Ovary (tissue), 9 donors: ENCODE measurements around the gene C15orf62. TPM values are rescaled to one million over a fixed set of nuclear protein-coding genes. Genes with fewer than 3 reads are reported as not detected.

Source experiments
- DNase-seq, 5 donors: peaks; one replicate each; pipeline ENCODE4 v3.0.0-alpha.2; 2019 to 2020
- H3K27ac ChIP-seq, 2 donors: fragments of 200-600 bp; one replicate each; pipeline versions ENCODE4 v1.5.1 to v1.8.0; 2019 to 2022
- H3K27me3 ChIP-seq: fragments of 200-600 bp; one replicate; pipeline ENCODE4 v1.8.0; 2022
- H3K36me3 ChIP-seq: fragments of 200-600 bp; sonication (generic); one replicate; pipeline ENCODE4 v1.5.1; 2019
- H3K4me1 ChIP-seq: one replicate; pipeline ENCODE4 v1.8.1; 2013; ENCODE audit warnings: mild to moderate bottlenecking, moderate library complexity; ENCODE audit not compliant: insufficient read depth
- H3K4me3 ChIP-seq: fragments of 200-600 bp; sonication (generic); one replicate; pipeline ENCODE4 v1.5.1; 2017
- H3K9me3 ChIP-seq, 2 donors: fragments of 200-600 bp in 1 of 2; sonication (generic) in 1 of 2; one replicate each; pipeline versions ENCODE4 v1.5.1 to v1.8.1; 2013 to 2019; ENCODE audit warnings: mild to moderate bottlenecking in 1 of 2, moderate library complexity in 1 of 2
- EP300 ChIP-seq: sonication (generic); formaldehyde crosslinking; IDR thresholded peaks from one replicate; pipeline ENCODE4 v1.6.1; 2017; ENCODE audit warnings: antibody characterized with exemption
- POLR2A ChIP-seq: fragments of 450-650 bp; IDR thresholded peaks from one replicate; pipeline ENCODE4 v1.6.1; 2017; ENCODE audit warnings: antibody characterized with exemption, mild to moderate bottlenecking, moderate library complexity
- WGBS, 3 donors: extraction: QIAGEN DNeasy Blood & Tissue Kit in 1 of 3; methylation state at CpG; one replicate each; pipeline versions ENCODE4 v1.1.5 to v1.1.7; 2013 to 2017; 5-methylcytosine and 5-hydroxymethylcytosine counted together
- intact Hi-C, 4 donors: fragments of 100-400 bp; cut with DNase I; formaldehyde crosslinking; loops; one replicate each; pipeline versions ENCODE4 v1.11.0 to v1.15.1; 2022 to 2023
- polyA plus RNA-seq, 2 donors: library from polyadenylated mRNA; stranded (reverse); fragments of 200-250 nt in 1 of 2; fragments of 350-450 nt in 1 of 2; fragmentation: Illumina TruSeq in 1 of 2; extraction: RNeasy Lipid Tissue Mini Kit (QIAGEN cat#74804) in 1 of 2; gene quantifications; one replicate each; pipeline ENCODE4 v1.2.3, GENCODE V29; 2013 to 2014
- total RNA-seq, 7 donors: library from RNA; depleted of rRNA in 2 of 7; stranded (reverse); fragments of >200 nt in 2 of 7; fragmentation: NEBNext Ultra II Directional in 3 of 7; extraction: Animal tissue kit (Norgen Biotek cat#: 25700) in 3 of 7; gene quantifications; one replicate each; pipeline versions ENCODE4 v1.1.0 to v1.2.4, GENCODE V29; 2016 to 2023
- TF ChIP-seq, protein P1 (sequence below), 3 donors: fragments of 450-650 bp in 2 of 3; fragments of 200-600 bp in 1 of 3; IDR thresholded peaks; one replicate each; pipeline versions ENCODE4 v1.5.1 to v1.8.0; 2016 to 2022; ENCODE audit warnings: antibody characterized with exemption in 3 of 3, mild to moderate bottlenecking in 1 of 3
- donor health status: DM: no; HTN: no; CAD: no; lungs with moderate emphysema.
- donor health status: DM: no; HTN: no; CAD: no.
- donor health status: Bipolar disorder and iron deficiency.
- donor health status: DM: yes; HTN: yes; CAD: no.
- donor health status: DM: no; HTN: no; CAD: no.
- donor health status: DM: yes; HTN: yes; CAD: no.

The C15orf62 gene
- total and polyA plus RNA-seq, 9 donors = 0.33 to 1.2 (median 0.67) TPM

DNA sequence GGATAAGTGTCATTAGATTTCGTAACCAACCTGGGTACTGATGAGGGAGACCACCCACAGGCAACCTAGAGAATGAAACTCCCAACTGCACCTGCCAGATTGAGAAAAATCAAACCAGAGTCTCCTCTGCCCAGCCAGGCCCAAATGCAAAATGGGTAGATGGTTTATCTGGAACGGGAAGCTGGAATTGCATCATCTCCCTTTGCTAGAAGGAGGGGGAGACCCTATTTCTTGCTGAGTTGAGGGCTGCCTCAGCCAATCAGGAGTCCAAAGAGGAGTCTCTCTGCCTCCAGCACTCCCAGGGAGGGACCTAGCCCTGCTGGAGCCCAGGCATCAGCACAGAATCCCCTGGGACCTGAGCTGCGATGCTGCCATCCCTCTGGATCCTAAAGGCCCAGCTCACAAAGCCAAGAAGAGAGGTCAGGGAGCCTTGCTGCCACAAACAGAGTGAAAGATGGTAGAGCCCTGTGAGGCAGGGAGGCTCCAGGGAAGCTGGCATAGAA lies 22.8 kb upstream of the C15orf62 start:
- WGBS, 3 donors = 56 to 65% (median 60%) methylated on average over 3 of the region's 3 CpGs
- no peaks in the 10 kb centered on the region for H3K36me3 ChIP-seq

DNA sequence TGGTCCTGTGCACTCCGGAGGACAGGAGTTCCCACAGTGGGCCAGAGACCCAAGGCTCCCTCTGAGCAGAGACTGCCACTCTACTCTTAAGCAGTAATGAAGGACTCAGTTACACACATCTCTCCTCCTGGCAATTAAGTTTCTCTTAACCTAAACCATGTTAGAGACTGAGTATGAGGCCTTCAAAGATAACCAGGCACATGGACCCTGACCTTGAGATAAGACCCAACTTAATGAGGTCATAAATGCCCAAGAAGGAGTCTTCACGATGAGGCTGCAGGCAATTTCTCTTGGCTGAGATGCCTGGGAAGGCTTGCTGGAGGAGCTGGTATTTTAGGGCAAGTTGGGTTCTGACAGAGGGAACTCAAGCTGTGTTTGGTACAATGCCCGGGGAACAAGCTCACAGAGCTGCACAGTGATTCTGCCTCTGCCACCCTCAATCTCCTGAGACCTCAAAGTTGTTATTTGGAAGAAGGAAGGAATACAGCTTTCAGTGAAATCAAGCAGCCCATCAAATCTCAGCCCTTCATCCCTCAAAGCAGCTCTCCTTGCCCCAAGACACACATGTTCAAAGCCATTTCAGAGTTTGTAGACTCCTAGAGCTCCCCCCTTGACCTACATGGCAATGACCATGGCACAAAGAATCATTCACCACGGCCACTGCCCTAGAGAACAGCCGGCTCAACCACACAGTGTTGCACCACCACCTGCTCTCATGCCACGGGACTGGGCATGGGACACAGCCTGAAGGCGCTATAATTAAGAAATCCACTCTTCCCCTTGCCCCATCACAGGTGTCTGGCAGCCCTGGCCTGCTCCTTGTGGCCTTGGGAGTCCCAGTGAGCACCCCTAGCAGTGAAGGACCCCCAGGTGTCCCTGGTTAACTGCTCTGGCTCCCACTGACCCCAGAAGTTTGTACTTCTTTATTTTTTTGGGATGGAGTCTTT lies 21.8 kb upstream of the C15orf62 start:
- no peak for DNase-seq
- no peaks in the 10 kb centered on the region for H3K27me3 ChIP-seq
- no peak overlapping the region for H3K27ac ChIP-seq
- H3K4me1 ChIP-seq = no peaks in the 10 kb centered on the region
- H3K9me3 ChIP-seq = no peaks in the 10 kb centered on the region
- H3K4me3 ChIP-seq = no peak overlapping the region
- WGBS, 3 donors = 70 to 74% (median 73%) methylated on average over 7 of the region's 7 CpGs
- intact Hi-C loops = no loop called here
- TF ChIP-seq EP300 = no peak
- TF ChIP-seq, protein P1, sequence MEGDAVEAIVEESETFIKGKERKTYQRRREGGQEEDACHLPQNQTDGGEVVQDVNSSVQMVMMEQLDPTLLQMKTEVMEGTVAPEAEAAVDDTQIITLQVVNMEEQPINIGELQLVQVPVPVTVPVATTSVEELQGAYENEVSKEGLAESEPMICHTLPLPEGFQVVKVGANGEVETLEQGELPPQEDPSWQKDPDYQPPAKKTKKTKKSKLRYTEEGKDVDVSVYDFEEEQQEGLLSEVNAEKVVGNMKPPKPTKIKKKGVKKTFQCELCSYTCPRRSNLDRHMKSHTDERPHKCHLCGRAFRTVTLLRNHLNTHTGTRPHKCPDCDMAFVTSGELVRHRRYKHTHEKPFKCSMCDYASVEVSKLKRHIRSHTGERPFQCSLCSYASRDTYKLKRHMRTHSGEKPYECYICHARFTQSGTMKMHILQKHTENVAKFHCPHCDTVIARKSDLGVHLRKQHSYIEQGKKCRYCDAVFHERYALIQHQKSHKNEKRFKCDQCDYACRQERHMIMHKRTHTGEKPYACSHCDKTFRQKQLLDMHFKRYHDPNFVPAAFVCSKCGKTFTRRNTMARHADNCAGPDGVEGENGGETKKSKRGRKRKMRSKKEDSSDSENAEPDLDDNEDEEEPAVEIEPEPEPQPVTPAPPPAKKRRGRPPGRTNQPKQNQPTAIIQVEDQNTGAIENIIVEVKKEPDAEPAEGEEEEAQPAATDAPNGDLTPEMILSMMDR (IDR thresholded peaks at IDR 0.05) = no peak
- TF ChIP-seq POLR2A = no peak
- H3K36me3 ChIP-seq = no peaks in the 10 kb centered on the region

More for the DNA sequence above, 22.8 kb upstream of the C15orf62 start:
- no peaks in the 10 kb centered on the region for H3K9me3 ChIP-seq
- TF ChIP-seq, protein P1 (IDR thresholded peaks at IDR 0.05) = no peak
- TF ChIP-seq POLR2A = no peak
- TF ChIP-seq EP300 = no peak
- H3K27me3 ChIP-seq = no peaks in the 10 kb centered on the region
- intact Hi-C loops = no loop called here
- DNase-seq = no peak
- no peak overlapping the region for H3K27ac ChIP-seq
- no peak overlapping the region for H3K4me3 ChIP-seq
- H3K4me1 ChIP-seq = no peaks in the 10 kb centered on the region

DNA sequence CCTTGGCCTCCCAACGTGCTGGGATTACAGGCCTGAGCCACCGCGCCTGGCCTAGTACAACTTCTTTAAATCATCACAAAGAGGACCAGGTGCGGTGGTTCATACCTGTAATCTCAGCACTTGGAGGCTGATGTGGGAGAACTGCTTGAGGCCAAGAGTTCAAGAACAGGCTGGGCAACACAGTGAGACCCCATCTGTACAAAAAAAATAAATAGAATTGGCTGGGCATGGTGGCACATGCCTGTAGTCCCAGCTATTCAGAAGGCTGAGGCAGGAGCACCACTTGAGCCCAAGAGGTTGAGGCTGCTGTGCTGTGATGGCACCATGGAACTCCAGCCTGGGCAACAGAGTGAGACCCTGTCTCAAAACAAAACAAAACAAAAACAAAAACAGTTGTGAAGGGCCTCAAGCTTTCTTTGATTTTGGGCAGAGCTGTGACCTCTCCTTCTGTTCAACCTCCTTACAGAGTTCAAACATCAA lies 20.6 kb upstream of the C15orf62 start:
- Histone ChIP-seq H3K36me3 (no peaks in the 10 kb centered on the region), H3K4me3 (no peak overlapping the region), H3K9me3 (no peaks in the 10 kb centered on the region), H3K4me1 (no peaks in the 10 kb centered on the region), H3K27me3 (no peaks in the 10 kb centered on the region), H3K27ac (no peak overlapping the region)
- DNase-seq = no peak
- WGBS, 3 donors = 94 to 95% (median 94%) methylated on average over 4 of the region's 4 CpGs
- intact Hi-C loops = no loop called here
- TF ChIP-seq POLR2A (no peak), EP300 (no peak)
- TF ChIP-seq, protein P1 (IDR thresholded peaks at IDR 0.05) = no peak

DNA sequence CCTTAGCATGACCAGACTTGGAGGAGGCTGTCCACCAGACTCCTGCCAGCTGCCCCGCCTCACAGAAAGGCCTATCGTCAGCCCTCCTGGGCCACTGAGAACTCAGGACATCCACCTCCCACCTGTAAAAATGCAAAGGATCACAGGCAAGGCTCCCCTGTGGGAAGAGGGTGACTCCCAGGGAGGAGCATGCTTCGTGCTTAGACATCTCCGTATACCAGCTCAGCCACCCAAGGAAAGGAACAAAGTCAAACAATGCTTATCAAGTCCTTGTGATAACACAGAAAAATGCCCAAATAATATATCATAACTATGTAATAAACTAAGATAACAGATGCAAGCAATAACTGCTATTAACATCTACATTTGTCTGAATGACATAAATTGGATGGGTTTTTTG lies 18.9 kb upstream of the C15orf62 start:
- H3K27ac ChIP-seq = no peak overlapping the region
- TF ChIP-seq POLR2A = no peak
- TF ChIP-seq EP300 = no peak
- H3K9me3 ChIP-seq = no peaks in the 10 kb centered on the region
- 82 to 95% (median 83%) methylated on average over 4 of the region's 4 CpGs for WGBS, 3 donors
- no peak for DNase-seq
- intact Hi-C loops = loop anchor here in 2 of 4 donors (5.0 to 10.0 kb wide), 2 partner anchors 61 to 186 kb away; partner anchors contain the start of genes CCDC32 (in 1 of the 2) and RPUSD2 (in 1 of the 2)
- H3K4me1 ChIP-seq = peaks cover 1% of the 10 kb centered on the region
- H3K27me3 ChIP-seq = no peaks in the 10 kb centered on the region
- H3K4me3 ChIP-seq = no peak overlapping the region
- no peaks in the 10 kb centered on the region for H3K36me3 ChIP-seq
